ENCODE data around the gene PDE4B. TPM values are rescaled to one million over a fixed set of nuclear protein-coding genes. Genes with fewer than 3 reads are reported as not detected.

Gene PDE4B
- total and polyA plus RNA-seq, 7 donors: 4.1 to 191 (median 16.3) TPM

- no peak for TF ChIP-seq CTCF (IDR thresholded peaks at IDR 0.05)
- H3K4me3 ChIP-seq: no peak overlapping the region
- no peak overlapping the region for H3K27ac ChIP-seq
- DNase-seq (no peak), ATAC-seq (peak in 1 of 4 donors; percentile 37)
- H3K4me1 ChIP-seq: no peaks in the 10 kb centered on the region
- no peaks in the 10 kb centered on the region for H3K36me3 ChIP-seq (ENCODE audit: insufficient read depth in 1 of 2, low read depth in 1 of 2)
- intact Hi-C loops (cut with DNase I): no loop called here
- WGBS, 3 donors: 81 to 96% (median 84%) methylated on average over 5 of the region's 5 CpGs
- H3K9me3 ChIP-seq: peaks cover 8% of the 10 kb centered on the region
- no peaks in the 10 kb centered on the region for H3K27me3 ChIP-seq (ENCODE audit: insufficient read depth in 3 of 3, low read length in 2 of 3)
Observed at GRCh38 chr1:66383168-66383567, 590.5 kb downstream of the PDE4B start.

GRCh38 chr1:66383611-66384010 lies 590.9 kb downstream of the PDE4B start:
- H3K27ac ChIP-seq: no peak overlapping the region
- no peak for TF ChIP-seq CTCF (IDR thresholded peaks at IDR 0.05)

GRCh38 chr1:66384258-66384921 lies 591.7 kb downstream of the PDE4B start:
- no peaks in the 10 kb centered on the region for H3K36me3 ChIP-seq (ENCODE audit: insufficient read depth in 1 of 2, low read depth in 1 of 2)
- ATAC-seq (no peak), DNase-seq (no peak)
- WGBS, 3 donors: 73 to 100% (median 93%) methylated on average over 1 of the region's 1 CpG
- H3K27me3 ChIP-seq (ENCODE audit: insufficient read depth in 3 of 3, low read length in 2 of 3): no peaks in the 10 kb centered on the region
- H3K27ac ChIP-seq: no peak overlapping the region
- no peaks in the 10 kb centered on the region for H3K4me1 ChIP-seq
- no peak overlapping the region for H3K4me3 ChIP-seq
- peaks cover 8% of the 10 kb centered on the region for H3K9me3 ChIP-seq
- intact Hi-C loops (cut with DNase I): no loop called here
- no peak for TF ChIP-seq CTCF (IDR thresholded peaks at IDR 0.05)

More at GRCh38 chr1:66383611-66384010, 590.9 kb downstream of the PDE4B start:
- H3K36me3 ChIP-seq (ENCODE audit: insufficient read depth in 1 of 2, low read depth in 1 of 2): no peaks in the 10 kb centered on the region
- intact Hi-C loops (cut with DNase I): no loop called here
- H3K4me3 ChIP-seq: no peak overlapping the region
- no peak for DNase-seq
- WGBS, 3 donors: 41 to 46% (median 46%) methylated on average over 1 of the region's 1 CpG
- peaks cover 8% of the 10 kb centered on the region for H3K9me3 ChIP-seq
- no peaks in the 10 kb centered on the region for H3K27me3 ChIP-seq (ENCODE audit: insufficient read depth in 3 of 3, low read length in 2 of 3)
- no peaks in the 10 kb centered on the region for H3K4me1 ChIP-seq
- ATAC-seq: no peak

DNA sequence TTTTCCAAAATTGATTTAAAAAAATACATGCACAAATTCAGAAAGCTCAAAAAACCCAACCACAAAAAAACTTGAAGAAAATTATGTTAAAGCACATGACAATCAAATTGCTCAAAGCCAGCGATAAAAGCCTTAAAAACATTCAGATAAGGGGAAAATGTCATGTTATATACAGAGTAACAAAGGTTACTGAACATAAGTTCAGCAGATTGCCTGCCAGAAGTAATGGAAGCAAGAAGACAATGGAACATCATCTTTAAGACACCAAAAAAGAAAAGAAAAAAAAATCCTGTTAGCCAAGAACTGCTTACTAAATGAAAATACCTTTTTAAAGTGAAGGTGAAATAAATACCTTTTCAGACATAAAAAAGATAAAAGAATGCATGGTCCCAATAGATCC lies 594.0 kb downstream of the PDE4B start:
- DNase-seq (no peak), ATAC-seq (no peak)
- H3K36me3 ChIP-seq (ENCODE audit: insufficient read depth in 1 of 2, low read depth in 1 of 2): no peaks in the 10 kb centered on the region
- intact Hi-C loops (cut with DNase I): no loop called here
- 84 to 94% (median 86%) methylated on average over 1 of the region's 1 CpG for WGBS, 3 donors
- no peak overlapping the region for H3K4me3 ChIP-seq
- H3K4me1 ChIP-seq: no peaks in the 10 kb centered on the region
- H3K27ac ChIP-seq: no peak overlapping the region
- peaks cover 8% of the 10 kb centered on the region for H3K9me3 ChIP-seq
- H3K27me3 ChIP-seq (ENCODE audit: insufficient read depth in 3 of 3, low read length in 2 of 3): no peaks in the 10 kb centered on the region
- TF ChIP-seq CTCF (IDR thresholded peaks at IDR 0.05): no peak

- DNase-seq (no peak), ATAC-seq (no peak)
- peaks cover 8% of the 10 kb centered on the region for H3K9me3 ChIP-seq
- no peak overlapping the region for H3K4me3 ChIP-seq
- H3K27ac ChIP-seq: no peak overlapping the region
- H3K27me3 ChIP-seq (ENCODE audit: insufficient read depth in 3 of 3, low read length in 2 of 3): no peaks in the 10 kb centered on the region
- TF ChIP-seq CTCF (IDR thresholded peaks at IDR 0.05): no peak
- no peaks in the 10 kb centered on the region for H3K4me1 ChIP-seq
- WGBS, 3 donors: 59 to 74% (median 64%) methylated on average over 2 of the region's 2 CpGs
- intact Hi-C loops (cut with DNase I): no loop called here
- no peaks in the 10 kb centered on the region for H3K36me3 ChIP-seq (ENCODE audit: insufficient read depth in 1 of 2, low read depth in 1 of 2)
Observed at GRCh38 chr1:66388913-66389312, 596.2 kb downstream of the PDE4B start.

Data from psoas muscle (tissue), 8 donors.